HepG2 (cell line): ENCODE results near the gene SOWAHA. TPM values are rescaled to one million over a fixed set of nuclear protein-coding genes. Genes with fewer than 3 reads are reported as not detected.

ENCODE experiments used
- ARNTL ChIP-seq: sonication (generic); formaldehyde crosslinking; IDR thresholded peaks from 2 replicates; pipeline ENCODE4 v1.4.0; 2020; ENCODE audit warnings: mild to moderate bottlenecking, missing genetic modification reagents
- GMEB1 ChIP-seq: sonication (generic); formaldehyde crosslinking; IDR thresholded peaks from 2 replicates; pipeline ENCODE4 v1.5.1; 2020; ENCODE audit warnings: missing genetic modification reagents, mild to moderate bottlenecking, borderline replicate concordance
- RERE ChIP-seq: IDR thresholded peaks from 2 replicates; pipeline ENCODE4 v1.6.1; 2016; ENCODE audit warnings: low read depth, missing genetic modification reagents, missing compliant biosample characterization
- ZBTB43 ChIP-seq: sonication (generic); formaldehyde crosslinking; conservative IDR thresholded peaks from 2 replicates; pipeline ENCODE4 v1.4.0; 2020; ENCODE audit warnings: missing genetic modification reagents
- ZFP36L1 ChIP-seq: sonication (generic); formaldehyde crosslinking; IDR thresholded peaks from 2 replicates; pipeline ENCODE4 v1.8.0; 2022; ENCODE audit warnings: mild to moderate bottlenecking, missing genetic modification reagents, moderate library complexity
- ZGPAT ChIP-seq: IDR thresholded peaks from 2 replicates; pipeline ENCODE4 v1.6.1; 2016; ENCODE audit warnings: mild to moderate bottlenecking
- ZMAT3 ChIP-seq: sonication (generic); formaldehyde crosslinking; conservative IDR thresholded peaks from 2 replicates; pipeline ENCODE4 v1.7.0; 2021; ENCODE audit warnings: missing genetic modification reagents
- ZNF142 ChIP-seq: sonication (generic); formaldehyde crosslinking; IDR thresholded peaks from 2 replicates; pipeline ENCODE4 v1.4.0; 2020; ENCODE audit warnings: missing genetic modification reagents
- ZNF710 ChIP-seq: sonication (generic); formaldehyde crosslinking; IDR thresholded peaks from 2 replicates; pipeline ENCODE4 v1.5.0; 2020; ENCODE audit warnings: mild to moderate bottlenecking, missing genetic modification reagents, borderline replicate concordance
- ZNF879 ChIP-seq: sonication (generic); formaldehyde crosslinking; IDR thresholded peaks from 2 replicates; pipeline ENCODE4 v1.8.1; 2023; ENCODE audit warnings: missing genetic modification reagents
- polyA plus RNA-seq, 8 experiments: library from polyadenylated mRNA; depleted of rRNA in 3 of 8; stranded (reverse) in 7 of 8; unstranded in 1 of 8; fragments of >200 nt; fragmentation: Illumina TruSeq in 4 of 8; extraction: Trizol in 4 of 8; gene quantifications; 2 replicates each; pipeline versions ENCODE4 v1.2.1 to v1.2.3, GENCODE V29; 2011 to 2016; ENCODE audit warnings: low read depth in 4 of 8, missing spikeins in 1 of 8, mixed read lengths in 1 of 8; ENCODE audit not compliant: insufficient read depth in 1 of 8
- total RNA-seq, 5 experiments: library from RNA; depleted of rRNA; stranded (reverse); fragments of >200 nt; fragmentation: Illumina TruSeq; extraction: Trizol; gene quantifications; 2 replicates each; pipeline ENCODE4 v1.2.3, GENCODE V29; 2016; ENCODE audit warnings: low read depth in 1 of 5

SOWAHA gene
- total and polyA plus RNA-seq, 2 of the 13 experiments (the other 11 are each of a cell fraction or from before 2014, with no cell fraction given): 0.95 to 1.9 TPM

- 0 out of 2 replicates have a peak, but pooled peaks have one; percentile 6 for TF ChIP-seq ZNF710 (CRISPR knock-in tag)
- TF ChIP-seq ZNF879 (CRISPR knock-in tag): no peak
- no peak for TF ChIP-seq RERE (CRISPR knock-in tag)
- peak; percentile 2; the same call in 1 of the 2 replicates for TF ChIP-seq ZBTB43 (CRISPR knock-in tag)
- TF ChIP-seq ZNF142 (CRISPR knock-in tag): 0 out of 2 replicates have a peak, but pooled peaks have one; percentile 15
- no peak for TF ChIP-seq ZMAT3
- TF ChIP-seq ZGPAT: peak; percentile 5; the same call in 1 of the 2 replicates
- TF ChIP-seq GMEB1 (CRISPR knock-in tag): 0 out of 2 replicates have a peak, but pooled peaks have one; percentile 3
- TF ChIP-seq ARNTL (CRISPR knock-in tag): 0 out of 2 replicates have a peak, but pooled peaks have one; percentile 12
- 0 out of 2 replicates have a peak, but pooled peaks have one; percentile 10 for TF ChIP-seq ZFP36L1 (CRISPR knock-in tag)
These were observed 27.2 kb downstream of the SOWAHA start (continued) for GRCh38 chr5:132840313-132840712.
